HG02970 (cell line): ENCODE data around the gene LIN28A.

Experiments used
- ATAC-seq: cut with Tn5 transposase; IDR thresholded peaks from one replicate; pipeline ENCODE4 v1.9.1; 2021; ENCODE audit warnings: mild to moderate bottlenecking, moderate library complexity, moderate number of reproducible peaks; ENCODE audit not compliant: unreplicated experiment, low FRiP score

Gene LIN28A

DNA sequence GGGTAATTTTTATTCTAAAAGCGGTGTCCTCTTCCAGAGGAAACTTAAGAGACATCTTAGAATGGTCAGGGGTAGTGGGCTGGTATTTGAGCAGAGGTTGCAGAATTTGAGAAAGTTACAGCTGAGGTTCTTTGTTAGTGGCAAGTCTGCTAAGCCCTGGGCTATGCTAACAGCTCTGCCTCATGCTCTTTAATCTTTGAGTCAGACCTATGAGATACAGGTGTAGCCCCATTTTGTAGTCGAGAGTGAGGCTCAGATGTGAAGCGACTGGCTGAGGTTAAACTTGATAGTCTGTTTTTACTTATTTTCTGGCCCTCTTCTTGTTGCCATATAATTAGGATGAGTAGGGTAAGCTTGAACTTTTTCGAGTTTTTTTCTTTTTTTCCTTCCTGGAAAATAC is 66.3 kb downstream of the LIN28A start:
- no peak for ATAC-seq

DNA sequence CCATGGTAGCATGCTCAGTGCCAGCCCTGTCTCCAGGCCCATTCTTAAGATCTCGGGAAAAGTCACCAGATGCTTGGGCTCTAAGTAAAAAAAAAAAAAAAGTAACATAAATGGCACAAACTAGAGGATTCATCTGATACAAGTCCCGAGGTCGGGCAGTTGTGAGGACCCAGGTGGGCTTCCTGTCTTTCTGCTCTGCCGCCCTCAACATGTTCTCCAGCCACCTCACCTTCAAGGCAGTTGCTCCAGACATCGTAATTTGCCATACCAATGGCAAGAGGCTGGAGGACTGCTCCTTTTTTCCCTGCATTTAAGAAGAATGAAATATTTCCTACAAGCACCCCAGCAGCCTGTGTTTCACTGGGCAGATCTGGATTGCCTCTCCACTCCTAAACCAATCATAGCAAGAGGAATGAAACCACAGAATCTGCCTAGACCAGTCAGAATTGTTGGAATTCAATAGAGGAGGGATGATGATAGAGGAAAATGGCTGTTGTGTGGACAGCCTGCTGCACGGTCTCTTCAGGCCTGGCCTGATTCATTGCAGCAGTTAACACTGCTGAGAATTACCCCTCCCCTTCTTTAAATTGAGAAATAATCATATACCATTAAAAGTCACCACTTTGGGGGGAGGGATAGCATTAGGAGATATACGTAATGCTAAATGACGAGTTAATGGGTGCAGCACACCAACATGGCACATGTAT is 67.0 kb downstream of the LIN28A start:
- ATAC-seq: no peak

DNA sequence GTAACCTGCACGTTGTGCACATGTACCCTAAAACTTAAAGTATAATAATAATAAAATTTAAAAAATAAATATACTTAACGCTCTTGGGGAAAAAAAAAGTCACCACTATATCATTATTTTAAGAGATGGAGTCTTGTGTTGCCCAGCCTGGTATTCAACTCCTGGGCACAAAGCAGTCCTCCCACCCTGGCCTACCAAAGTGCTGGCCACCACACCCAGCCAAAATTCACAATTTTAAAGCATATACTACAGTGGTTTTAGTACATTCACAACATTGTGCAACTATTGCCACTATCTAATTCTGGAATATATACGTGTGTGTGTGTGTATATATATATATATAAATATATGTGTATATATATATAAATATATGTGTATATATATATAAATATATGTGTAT is 67.5 kb downstream of the LIN28A start:
- no peak for ATAC-seq

DNA sequence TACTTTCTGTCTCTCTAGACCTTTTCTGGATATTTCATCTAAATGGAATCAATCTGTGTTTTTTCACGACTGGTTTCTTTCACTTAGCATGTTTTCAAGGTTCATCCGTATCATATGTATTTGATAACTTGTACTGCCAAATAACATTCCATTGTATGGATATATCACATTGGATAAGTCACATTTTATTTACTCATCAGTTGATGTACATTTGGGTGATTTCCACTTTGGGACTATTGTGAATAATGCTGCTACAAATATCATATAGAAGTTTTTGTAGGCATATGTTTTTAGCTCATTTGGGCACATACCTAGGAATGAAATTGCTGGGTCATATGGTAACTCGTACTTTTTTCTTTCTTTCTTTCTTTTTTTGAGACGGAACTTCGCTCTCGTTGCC is 68.4 kb downstream of the LIN28A start:
- ATAC-seq: no peak
